Stomach (tissue), 4 donors: ENCODE measurements around the gene ERCC2.

ENCODE experiments used
- EP300 ChIP-seq: sonication (generic); formaldehyde crosslinking; IDR thresholded peaks from one replicate; pipeline ENCODE4 v1.6.1; 2017; ENCODE audit warnings: antibody characterized with exemption
- POLR2AphosphoS5 ChIP-seq, 3 donors: sonication (generic); formaldehyde crosslinking; IDR thresholded peaks; one replicate each; pipeline ENCODE4 v1.6.1; 2016; ENCODE audit warnings: antibody characterized with exemption in 3 of 3
- TF ChIP-seq, protein P1 (sequence below), 7 experiments: fragments of 450-650 bp in 4 of 7; fragments of 200-600 bp in 3 of 7; sonication (generic) in 3 of 7; IDR thresholded peaks; one replicate each; pipeline ENCODE4 v1.5.1; 2016 to 2019; ENCODE audit warnings: antibody characterized with exemption in 7 of 7, control low read depth in 2 of 7, mild to moderate bottlenecking in 1 of 7

DNA sequence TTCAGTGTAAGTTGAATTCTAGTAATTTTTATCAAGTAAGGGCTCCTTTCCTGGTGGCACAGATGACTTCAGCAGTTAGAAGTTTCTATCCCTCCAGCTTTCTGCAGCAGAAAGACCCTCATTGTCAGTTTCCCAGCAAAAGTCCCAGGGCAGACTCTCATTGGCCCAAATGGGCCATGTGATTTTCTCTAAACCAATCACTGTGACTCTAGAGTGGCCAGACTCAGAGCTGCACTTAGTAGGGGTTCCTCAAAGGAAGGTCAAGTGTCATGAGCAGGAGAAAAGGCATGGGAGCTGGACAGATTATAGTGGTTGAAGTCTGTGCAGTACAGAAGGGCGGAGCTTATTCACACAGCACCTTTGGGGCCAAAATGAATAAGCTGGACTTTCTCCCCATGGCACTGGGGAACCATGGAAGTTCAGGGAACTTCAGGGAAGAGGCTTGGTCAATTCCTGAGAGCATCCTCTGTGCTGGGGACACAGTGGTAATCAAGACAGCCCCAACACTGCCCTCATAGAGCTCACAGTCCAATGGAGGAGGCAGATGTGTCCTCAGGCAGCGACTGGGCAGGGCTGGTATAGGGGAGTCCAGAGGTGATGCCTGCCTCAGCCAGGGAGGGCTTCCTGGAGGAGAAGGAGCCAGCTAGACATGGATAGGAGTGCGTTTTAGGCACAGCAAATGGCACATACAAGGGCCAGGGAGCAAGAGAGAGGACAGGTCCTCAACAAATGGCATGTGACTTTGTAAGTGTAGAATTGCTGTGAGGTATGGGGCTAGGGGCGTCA is 66.0 kb downstream of the ERCC2 start:
- TF ChIP-seq, protein P1, sequence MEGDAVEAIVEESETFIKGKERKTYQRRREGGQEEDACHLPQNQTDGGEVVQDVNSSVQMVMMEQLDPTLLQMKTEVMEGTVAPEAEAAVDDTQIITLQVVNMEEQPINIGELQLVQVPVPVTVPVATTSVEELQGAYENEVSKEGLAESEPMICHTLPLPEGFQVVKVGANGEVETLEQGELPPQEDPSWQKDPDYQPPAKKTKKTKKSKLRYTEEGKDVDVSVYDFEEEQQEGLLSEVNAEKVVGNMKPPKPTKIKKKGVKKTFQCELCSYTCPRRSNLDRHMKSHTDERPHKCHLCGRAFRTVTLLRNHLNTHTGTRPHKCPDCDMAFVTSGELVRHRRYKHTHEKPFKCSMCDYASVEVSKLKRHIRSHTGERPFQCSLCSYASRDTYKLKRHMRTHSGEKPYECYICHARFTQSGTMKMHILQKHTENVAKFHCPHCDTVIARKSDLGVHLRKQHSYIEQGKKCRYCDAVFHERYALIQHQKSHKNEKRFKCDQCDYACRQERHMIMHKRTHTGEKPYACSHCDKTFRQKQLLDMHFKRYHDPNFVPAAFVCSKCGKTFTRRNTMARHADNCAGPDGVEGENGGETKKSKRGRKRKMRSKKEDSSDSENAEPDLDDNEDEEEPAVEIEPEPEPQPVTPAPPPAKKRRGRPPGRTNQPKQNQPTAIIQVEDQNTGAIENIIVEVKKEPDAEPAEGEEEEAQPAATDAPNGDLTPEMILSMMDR (IDR thresholded peaks at IDR 0.05): no peak
- TF ChIP-seq EP300: no peak
- no peak for TF ChIP-seq POLR2AphosphoS5 (IDR thresholded peaks at IDR 0.05)
